Measurements from ENCODE around the gene FLYWCH2.

GRCh38 chr16:2924901-2925755, 42.1 kb downstream of the FLYWCH2 start:
- TF ChIP-seq, protein P1, sequence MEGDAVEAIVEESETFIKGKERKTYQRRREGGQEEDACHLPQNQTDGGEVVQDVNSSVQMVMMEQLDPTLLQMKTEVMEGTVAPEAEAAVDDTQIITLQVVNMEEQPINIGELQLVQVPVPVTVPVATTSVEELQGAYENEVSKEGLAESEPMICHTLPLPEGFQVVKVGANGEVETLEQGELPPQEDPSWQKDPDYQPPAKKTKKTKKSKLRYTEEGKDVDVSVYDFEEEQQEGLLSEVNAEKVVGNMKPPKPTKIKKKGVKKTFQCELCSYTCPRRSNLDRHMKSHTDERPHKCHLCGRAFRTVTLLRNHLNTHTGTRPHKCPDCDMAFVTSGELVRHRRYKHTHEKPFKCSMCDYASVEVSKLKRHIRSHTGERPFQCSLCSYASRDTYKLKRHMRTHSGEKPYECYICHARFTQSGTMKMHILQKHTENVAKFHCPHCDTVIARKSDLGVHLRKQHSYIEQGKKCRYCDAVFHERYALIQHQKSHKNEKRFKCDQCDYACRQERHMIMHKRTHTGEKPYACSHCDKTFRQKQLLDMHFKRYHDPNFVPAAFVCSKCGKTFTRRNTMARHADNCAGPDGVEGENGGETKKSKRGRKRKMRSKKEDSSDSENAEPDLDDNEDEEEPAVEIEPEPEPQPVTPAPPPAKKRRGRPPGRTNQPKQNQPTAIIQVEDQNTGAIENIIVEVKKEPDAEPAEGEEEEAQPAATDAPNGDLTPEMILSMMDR (IDR thresholded peaks at IDR 0.05): no peak
- no peak for TF ChIP-seq POLR2A (IDR thresholded peaks at IDR 0.05)

All from thyroid gland (tissue), 4 donors.